Endothelial cell of umbilical vein (primary cell): ENCODE results near the gene SORCS1. TPM values are rescaled to one million over a fixed set of nuclear protein-coding genes. Genes with fewer than 3 reads are reported as not detected.

ENCODE experiments used
- BruUV-seq: library from RNA; stranded (reverse); fragments of 400-500 nt; replicated peaks from 2 replicates; lab custom pipeline; 2021; lab: Mats Ljungman, UMichigan
- CTCF ChIA-PET: fragments of 300-600, 350-600 bp; sonication (Branson Sonifier 250); formaldehyde crosslinking; loops from one replicate; lab custom pipeline; 2021; ENCODE audit warnings: antibody characterized with exemption, inconsistent platforms; lab: Charles Lee
- POLR2A ChIA-PET: fragments of 300-600, 350-600 bp; sonication (Branson Sonifier 250); formaldehyde crosslinking; loops from one replicate; lab custom pipeline; 2021; ENCODE audit warnings: antibody characterized with exemption, inconsistent platforms; lab: Charles Lee
- DNase-seq: peaks from one replicate; pipeline ENCODE4 v3.0.0-alpha.2; 2011; ENCODE audit warnings: low read depth, low spot score
- FAIRE-seq: peaks from 2 replicates; lab custom pipeline; 2011; peaks lifted over from hg19 to GRCh38; lab: Jason Lieb, UNC
- H2AFZ ChIP-seq: 2 replicates; pipeline ENCODE4 v1.6.0; 2012; ENCODE audit warnings: low read depth, low read length, control low read depth, inconsistent platforms
- H3K27ac ChIP-seq: 2 replicates; pipeline ENCODE4 v1.5.1; 2011; ENCODE audit warnings: low read depth, mild to moderate bottlenecking, control low read depth, low read length, moderate library complexity; ENCODE audit not compliant: insufficient read depth
- H3K27me3 ChIP-seq, 2 experiments: 2 replicates each; pipeline versions ENCODE4 v1.6.0 to v1.6.1; 2011; ENCODE audit warnings: low read length in 2 of 2, mixed read lengths in 1 of 2; ENCODE audit not compliant: control insufficient read depth in 2 of 2, insufficient read depth in 2 of 2
- H3K36me3 ChIP-seq, 2 experiments: 2 replicates in 1 of 2; 3 replicates in 1 of 2; pipeline ENCODE4 v1.5.1; 2011; ENCODE audit warnings: low read length in 2 of 2, mild to moderate bottlenecking in 1 of 2, moderate library complexity in 1 of 2; ENCODE audit not compliant: control insufficient read depth in 2 of 2, insufficient read depth in 2 of 2; ENCODE audit errors: extremely low read depth in 1 of 2
- H3K4me1 ChIP-seq: 3 replicates; pipeline ENCODE4 v1.5.1; 2011; ENCODE audit warnings: mild to moderate bottlenecking, low read length; ENCODE audit not compliant: control insufficient read depth, insufficient read depth; ENCODE audit errors: extremely low read depth
- H3K4me2 ChIP-seq: 2 replicates; pipeline ENCODE4 v1.6.1; 2011; ENCODE audit warnings: low read length, control low read depth, mixed read lengths; ENCODE audit not compliant: insufficient read depth
- H3K4me3 ChIP-seq, 3 experiments: fragments of 200-600 bp in 1 of 3; sonication (generic), shearing (Covaris generic) in 1 of 3; replicated peaks in 1 of 3; 2 replicates each; pipeline ENCODE4 v1.5.1; 2011 to 2016; ENCODE audit warnings: control low read depth in 3 of 3, low read length in 3 of 3, mild to moderate bottlenecking in 2 of 3, inconsistent platforms in 1 of 3, low read depth in 1 of 3, moderate library complexity in 1 of 3; ENCODE audit not compliant: insufficient read depth in 1 of 3
- H3K79me2 ChIP-seq: 2 replicates; pipeline ENCODE4 v1.6.0; 2012; ENCODE audit warnings: low read length, inconsistent platforms; ENCODE audit not compliant: control insufficient read depth, insufficient read depth
- H3K9ac ChIP-seq: replicated peaks from 2 replicates; pipeline ENCODE3; 2011; ENCODE audit warnings: low read length, control low read depth; ENCODE audit not compliant: insufficient read depth; ENCODE audit errors: extremely low read depth
- H3K9me1 ChIP-seq: replicated peaks from 3 replicates; pipeline ENCODE4 v1.6.0; 2011; ENCODE audit warnings: mild to moderate bottlenecking, low read length; ENCODE audit not compliant: control insufficient read depth, insufficient read depth; ENCODE audit errors: extremely low read depth
- H3K9me3 ChIP-seq: replicated peaks from 2 replicates; pipeline ENCODE4 v1.5.1; 2012; ENCODE audit warnings: low read length, inconsistent platforms; ENCODE audit not compliant: control insufficient read depth, insufficient read depth
- H4K20me1 ChIP-seq: replicated peaks from 2 replicates; pipeline ENCODE3; 2011; ENCODE audit warnings: mild to moderate bottlenecking, low read length; ENCODE audit not compliant: control insufficient read depth, insufficient read depth; ENCODE audit errors: extremely low read depth
- CTCF ChIP-seq, 2 donors: IDR thresholded peaks; 1 replicate in 1 of 2; 2 replicates in 1 of 2; pipeline ENCODE4 v1.5.1; 2011; ENCODE audit warnings: low read length in 2 of 2, mild to moderate bottlenecking in 2 of 2, moderate library complexity in 2 of 2, control low read depth in 1 of 2, inconsistent platforms in 1 of 2, low read depth in 1 of 2; ENCODE audit not compliant: insufficient read depth in 1 of 2; ENCODE audit errors: extremely low read depth in 1 of 2
- EZH2 ChIP-seq: IDR thresholded peaks from 2 replicates; pipeline ENCODE4 v1.6.1; 2012; ENCODE audit warnings: borderline replicate concordance, low read depth, mild to moderate bottlenecking, moderate library complexity, low read length, inconsistent platforms; ENCODE audit not compliant: severe bottlenecking
- FOS ChIP-seq: IDR thresholded peaks from 2 replicates; pipeline ENCODE4 v1.6.1; 2011; ENCODE audit warnings: mild to moderate bottlenecking, low read length, moderate library complexity, borderline replicate concordance; ENCODE audit not compliant: insufficient read depth
- GATA2 ChIP-seq: IDR thresholded peaks from 2 replicates; pipeline ENCODE4 v1.7.0; 2011; ENCODE audit warnings: low read depth, mild to moderate bottlenecking, moderate library complexity, mixed read lengths, low read length; ENCODE audit not compliant: insufficient read length, insufficient read depth
- JUN ChIP-seq: IDR thresholded peaks from 2 replicates; pipeline ENCODE4 v1.6.1; 2011; ENCODE audit warnings: borderline replicate concordance, low read depth; ENCODE audit not compliant: insufficient read length, insufficient read depth
- MAX ChIP-seq: IDR thresholded peaks from 2 replicates; pipeline ENCODE4 v1.6.1; 2011; ENCODE audit not compliant: insufficient read depth, insufficient read length
- MYC ChIP-seq: IDR thresholded peaks from one replicate; pipeline ENCODE4 v1.6.1; 2011; ENCODE audit warnings: mild to moderate bottlenecking, low read depth, low read length
- POLR2A ChIP-seq: IDR thresholded peaks from 2 replicates; pipeline ENCODE4 v1.6.1; 2012; ENCODE audit warnings: low read depth, mild to moderate bottlenecking, control low read depth, low read length
- POLR2AphosphoS5 ChIP-seq: IDR thresholded peaks from 2 replicates; pipeline ENCODE4 v1.6.1; 2012; ENCODE audit warnings: low read depth, mild to moderate bottlenecking, control low read depth, low read length, moderate library complexity; ENCODE audit not compliant: insufficient read depth
- dilution Hi-C: fragments of 300-500 bp; cut with MboI; formaldehyde crosslinking; loops from one replicate; pipeline ENCODE4 v1.15.0; 2019; ENCODE audit warnings: low sequenced_read_pairs; ENCODE audit not compliant: extremely low pct_ligation_motif_present
- intact Hi-C: fragments of 100-400 bp; cut with micrococcal nuclease; formaldehyde crosslinking; loops from one replicate; pipeline ENCODE4 v1.10.0; 2022
- polyA plus RNA-seq, 4 experiments: library from polyadenylated mRNA; depleted of rRNA in 3 of 4; stranded (reverse) in 3 of 4; unstranded in 1 of 4; fragments of >200 nt; gene quantifications; 2 replicates each; pipeline versions ENCODE4 v1.2.1 to v1.2.3, GENCODE V29; 2011 to 2012; ENCODE audit warnings: missing spikeins in 1 of 4
- total RNA-seq: library from RNA; stranded (reverse); gene quantifications from 2 replicates; pipeline ENCODE4 v1.2.3, GENCODE V29; 2021

The SORCS1 gene
- total and polyA plus RNA-seq, 2 donors (not counting 3 experiments of a cell fraction or from before 2014, with no cell fraction given): not detected

- DNase-seq (no peak), FAIRE-seq (no peak)
- no peaks in the 10 kb centered on the region for H4K20me1 ChIP-seq
- no peak overlapping the region for H2AFZ ChIP-seq
- POLR2A ChIA-PET: no interaction called here
- H3K36me3 ChIP-seq: no peaks in the 10 kb centered on the region
- TF ChIP-seq CTCF (IDR thresholded peaks at IDR 0.05; ENCODE audit: extremely low read depth in 1 of 2, insufficient read depth in 1 of 2, low read depth in 1 of 2, low read length in 2 of 2): no peak
- no peak for TF ChIP-seq POLR2AphosphoS5
- no peak for TF ChIP-seq MAX
- TF ChIP-seq EZH2: no peak
- TF ChIP-seq JUN: no peak
- no peak for TF ChIP-seq GATA2
- TF ChIP-seq FOS: no peak
- TF ChIP-seq POLR2A: no peak
- TF ChIP-seq MYC: no peak
- no peaks in the 10 kb centered on the region for H3K79me2 ChIP-seq
- H3K4me2 ChIP-seq: no peak overlapping the region
- no peak overlapping the region for H3K4me3 ChIP-seq
- dilution Hi-C loops: no loop called here
- CTCF ChIA-PET: no interaction called here
- no peak overlapping the region for H3K27ac ChIP-seq
- intact Hi-C loops: no loop called here
- no peaks in the 10 kb centered on the region for H3K4me1 ChIP-seq
- BruUV-seq: no TSS peak
- no peaks in the 10 kb centered on the region for H3K9me1 ChIP-seq
- peaks cover 2% of the 10 kb centered on the region for H3K9me3 ChIP-seq
- no peaks in the 10 kb centered on the region for H3K27me3 ChIP-seq
- H3K9ac ChIP-seq: no peak overlapping the region
These were observed 554.8 kb downstream of the SORCS1 start for GRCh38 chr10:106609470-106610266.
